ENCODE results near the gene RBBP5.

GRCh38 chr1:205082431-205082830 lies 39.3 kb downstream of the RBBP5 start:
- TF ChIP-seq CTCF (IDR thresholded peaks at IDR 0.05): no peak
- TF ChIP-seq ZFX (IDR thresholded peaks at IDR 0.05; ENCODE audit: borderline replicate concordance): no peak

Measured in 22Rv1 (cell line).